ENCODE data around the gene SFR1. TPM values are rescaled to one million over a fixed set of nuclear protein-coding genes. Genes with fewer than 3 reads are reported as not detected.

The SFR1 gene, protein sequence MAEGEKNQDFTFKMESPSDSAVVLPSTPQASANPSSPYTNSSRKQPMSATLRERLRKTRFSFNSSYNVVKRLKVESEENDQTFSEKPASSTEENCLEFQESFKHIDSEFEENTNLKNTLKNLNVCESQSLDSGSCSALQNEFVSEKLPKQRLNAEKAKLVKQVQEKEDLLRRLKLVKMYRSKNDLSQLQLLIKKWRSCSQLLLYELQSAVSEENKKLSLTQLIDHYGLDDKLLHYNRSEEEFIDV
- total RNA-seq (2014; rRNA removed) (2.9 and 4.7 TPM in 2 replicates), Bru-seq, nascent RNA (percentile 60 among the genes with signal in this experiment), BruChase-seq, experiment 1, labeled RNA remaining after a 6-hour chase (percentile 54 among the genes with signal in this experiment), BruChase-seq, experiment 2, labeled RNA remaining after a 2-hour chase (percentile 46 among the genes with signal in this experiment)
- long read RNA-seq, partial matches to known transcripts: 1 of 8 reads
- long read RNA-seq, other reads (novel, unspliced or antisense): 0 of 8 reads

DNA sequence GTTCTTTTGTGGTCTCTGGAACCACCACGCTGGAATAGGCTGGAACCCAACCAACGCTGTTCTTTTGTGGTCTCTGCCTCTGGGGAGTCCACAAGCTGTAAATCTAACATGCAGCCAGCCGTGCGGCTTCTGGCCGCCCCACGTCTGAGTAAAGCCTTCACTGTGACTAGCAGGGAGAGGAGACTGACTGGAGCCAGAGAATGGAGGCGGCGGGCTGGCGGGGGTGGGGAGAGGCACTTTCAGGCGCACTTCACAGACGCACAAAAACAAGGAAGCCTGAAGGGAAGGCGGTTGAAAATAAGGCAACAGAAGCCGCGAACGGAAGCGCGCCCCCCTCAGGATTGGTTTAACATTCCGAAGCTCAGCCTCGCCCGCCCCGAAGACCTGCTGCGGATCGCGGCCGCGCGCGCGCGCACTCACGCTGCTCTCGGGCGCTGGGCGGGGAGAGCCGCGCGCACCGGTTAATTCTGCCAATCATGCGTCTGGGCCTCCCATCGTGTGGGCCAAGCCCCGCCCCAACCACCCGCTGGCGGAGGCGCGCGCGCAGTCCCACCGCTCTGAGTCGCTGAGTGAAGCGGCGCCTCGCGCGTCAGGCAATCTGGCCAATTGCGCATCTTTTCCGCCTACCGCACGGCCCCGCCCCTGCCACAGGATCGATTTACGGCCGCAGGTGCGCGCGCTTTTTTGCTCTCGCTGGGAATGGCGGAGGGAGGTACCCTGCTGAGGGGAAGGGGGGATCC is at the start of gene SFR1:
TSS of gene SFR1 (plus strand) at position 687 of the 740 bp plus-strand sequence. CDS start at position 700, 13 bp downstream.
- H3K4me1 ChIP-seq (ENCODE audit: insufficient read depth, low read length): peaks cover 48% of the 10 kb centered on the region
- peak; percentile 71 for ATAC-seq
- CTCF ChIA-PET: interaction anchor here (0.5 kb wide), 1 partner anchor 232 kb away, joined by 3 read pairs; no protein-coding TSS in a partner anchor
- no peaks in the 10 kb centered on the region for H3K36me3 ChIP-seq (ENCODE audit: low read depth, low read length)
- BruUV-seq (replicated peaks): no TSS peak
- peak within 1 kb of the TSS; percentile 99 for H3K27ac ChIP-seq (ENCODE audit: low read length)
- peak within 1 kb of the TSS; percentile 98 for H3K4me2 ChIP-seq (ENCODE audit: low read length)
- DNase-seq: peak; percentile 96
- POLR2A ChIA-PET (ENCODE audit: unreplicated experiment): interaction anchor here (0.6 to 1.1 kb wide), 6 partner anchors 12 to 234 kb away, joined by 3 to 6 read pairs (median 5); partner anchors contain the start of gene GSTO2
- peaks cover 3% of the 10 kb centered on the region for H3F3A ChIP-seq (ENCODE audit: low read length, unreplicated experiment)
- TF ChIP-seq, protein P1, sequence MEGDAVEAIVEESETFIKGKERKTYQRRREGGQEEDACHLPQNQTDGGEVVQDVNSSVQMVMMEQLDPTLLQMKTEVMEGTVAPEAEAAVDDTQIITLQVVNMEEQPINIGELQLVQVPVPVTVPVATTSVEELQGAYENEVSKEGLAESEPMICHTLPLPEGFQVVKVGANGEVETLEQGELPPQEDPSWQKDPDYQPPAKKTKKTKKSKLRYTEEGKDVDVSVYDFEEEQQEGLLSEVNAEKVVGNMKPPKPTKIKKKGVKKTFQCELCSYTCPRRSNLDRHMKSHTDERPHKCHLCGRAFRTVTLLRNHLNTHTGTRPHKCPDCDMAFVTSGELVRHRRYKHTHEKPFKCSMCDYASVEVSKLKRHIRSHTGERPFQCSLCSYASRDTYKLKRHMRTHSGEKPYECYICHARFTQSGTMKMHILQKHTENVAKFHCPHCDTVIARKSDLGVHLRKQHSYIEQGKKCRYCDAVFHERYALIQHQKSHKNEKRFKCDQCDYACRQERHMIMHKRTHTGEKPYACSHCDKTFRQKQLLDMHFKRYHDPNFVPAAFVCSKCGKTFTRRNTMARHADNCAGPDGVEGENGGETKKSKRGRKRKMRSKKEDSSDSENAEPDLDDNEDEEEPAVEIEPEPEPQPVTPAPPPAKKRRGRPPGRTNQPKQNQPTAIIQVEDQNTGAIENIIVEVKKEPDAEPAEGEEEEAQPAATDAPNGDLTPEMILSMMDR (conservative IDR thresholded peaks at IDR 0.05; ENCODE audit: low read depth, low read length): peak; percentile 60
- TF ChIP-seq EZH2phosphoT487 (IDR thresholded peaks at IDR 0.05; ENCODE audit: borderline replicate concordance, low read length): no peak
- no peak for TF ChIP-seq EZH2 (IDR thresholded peaks at IDR 0.05; ENCODE audit: low read length, unreplicated experiment)
- peaks cover 8% of the 10 kb centered on the region; the same call in 1 of the 2 replicates for H3K79me2 ChIP-seq (ENCODE audit: low read length)
- no peaks in the 10 kb centered on the region for H4K20me1 ChIP-seq (ENCODE audit: low read length)
- intact Hi-C loops (cut with micrococcal nuclease): loop anchor here (1.0 to 5.0 kb wide), 3 partner anchors 39 to 154 kb away; partner anchors contain the start of gene SLK
- peak within 1 kb of the TSS; percentile 76 for H2AFZ ChIP-seq (ENCODE audit: low read length)
- H3K4me3 ChIP-seq (ENCODE audit: low read length): peak within 1 kb of the TSS; percentile 91
- no peaks in the 10 kb centered on the region for H3K9me3 ChIP-seq (ENCODE audit: low read length)
- no peaks in the 10 kb centered on the region for H3K9me2 ChIP-seq (replicated peaks; ENCODE audit: low read length)
- peak within 1 kb of the TSS; percentile 99 for H3K9ac ChIP-seq (ENCODE audit: low read length)
- H3K27me3 ChIP-seq (ENCODE audit: low read length): no peaks in the 10 kb centered on the region

DNA sequence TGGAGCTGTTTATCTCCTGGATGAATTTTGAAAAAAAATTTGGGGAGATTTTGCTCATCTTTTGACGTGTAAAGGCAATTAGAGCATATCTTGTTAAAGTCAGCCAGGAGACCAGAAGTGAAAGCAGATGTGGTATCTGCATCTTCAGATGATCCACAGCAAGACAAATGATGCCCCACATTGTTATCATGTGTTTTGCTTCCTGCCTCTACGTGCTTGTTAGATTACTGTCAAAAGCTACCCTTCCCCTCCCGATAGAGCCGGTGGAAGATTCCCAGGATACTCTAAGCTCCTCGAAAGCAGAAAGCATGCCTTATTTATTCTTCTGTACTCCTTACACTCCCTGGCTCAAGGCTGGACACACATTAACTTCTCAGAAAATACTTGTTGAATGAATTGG is 49.2 kb upstream of the SFR1 start:
- Histone ChIP-seq H3K4me3 (ENCODE audit: low read length) (no peak overlapping the region), H3F3A (ENCODE audit: low read length, unreplicated experiment) (no peaks in the 10 kb centered on the region), H3K9me3 (ENCODE audit: low read length) (no peaks in the 10 kb centered on the region), H3K4me1 (ENCODE audit: insufficient read depth, low read length) (peaks cover 7% of the 10 kb centered on the region; the same call in 1 of the 2 replicates), H2AFZ (ENCODE audit: low read length) (no peak overlapping the region), H3K79me2 (ENCODE audit: low read length) (no peaks in the 10 kb centered on the region), H3K9me2 (replicated peaks; ENCODE audit: low read length) (no peaks in the 10 kb centered on the region), H3K9ac (ENCODE audit: low read length) (no peak overlapping the region), H3K4me2 (ENCODE audit: low read length) (no peak overlapping the region), H3K36me3 (ENCODE audit: low read depth, low read length) (no peaks in the 10 kb centered on the region), H3K27me3 (ENCODE audit: low read length) (no peaks in the 10 kb centered on the region), H4K20me1 (ENCODE audit: low read length) (no peaks in the 10 kb centered on the region), H3K27ac (ENCODE audit: low read length) (no peak overlapping the region)
- CTCF ChIA-PET: no interaction called here
- ATAC-seq (no peak), DNase-seq (no peak)
- no TSS peak for BruUV-seq (replicated peaks)
- no peak for TF ChIP-seq EZH2phosphoT487 (IDR thresholded peaks at IDR 0.05; ENCODE audit: borderline replicate concordance, low read length)
- TF ChIP-seq EZH2 (IDR thresholded peaks at IDR 0.05; ENCODE audit: low read length, unreplicated experiment): no peak
- TF ChIP-seq, protein P1 (conservative IDR thresholded peaks at IDR 0.05; ENCODE audit: low read depth, low read length): no peak
- intact Hi-C loops (cut with micrococcal nuclease): no loop called here
- POLR2A ChIA-PET (ENCODE audit: unreplicated experiment): no interaction called here
